NCI-H1092 treated with DMSO at 0.1 percent for 48 hours (cell line): Measurements from ENCODE around the gene SELENON.

ENCODE experiments used
- DNase-seq: peaks from one replicate; lab custom pipeline; 2025; lab: John Stamatoyannopoulos, UW

Gene SELENON

GRCh38 chr1:25793585-25794170 lies 6.3 kb upstream of the SELENON start:
- no peak for DNase-seq

GRCh38 chr1:25794325-25794724 lies 5.7 kb upstream of the SELENON start:
- no peak for DNase-seq

- no peak for DNase-seq
These were observed 4.8 kb upstream of the SELENON start for GRCh38 chr1:25795211-25795610.

- DNase-seq, result peak; percentile 91
These were observed 3.8 kb upstream of the SELENON start for GRCh38 chr1:25795946-25796810.

GRCh38 chr1:25796811-25797458 lies 3.1 kb upstream of the SELENON start:
- DNase-seq, result peak; percentile 91

- DNase-seq, result no peak
These were observed 2.1 kb upstream of the SELENON start for GRCh38 chr1:25797939-25798338.

GRCh38 chr1:25798666-25799351 lies 1.2 kb upstream of the SELENON start:
- no peak for DNase-seq

- DNase-seq, result peak; percentile 49
These were observed 550 bp upstream of the SELENON start for GRCh38 chr1:25799352-25799934.

GRCh38 chr1:25800703-25801377 lies 847 bp downstream of the SELENON start:
- no peak for DNase-seq

GRCh38 chr1:25802915-25803314 lies 2.9 kb downstream of the SELENON start:
- no peak for DNase-seq

- no peak for DNase-seq
These were observed 3.4 kb downstream of the SELENON start for GRCh38 chr1:25803368-25803767.

GRCh38 chr1:25804244-25804963 lies 4.4 kb downstream of the SELENON start:
- DNase-seq, result no peak

- no peak for DNase-seq
These were observed 5.2 kb downstream of the SELENON start for GRCh38 chr1:25804964-25805862.

- no peak for DNase-seq
These were observed 5.9 kb downstream of the SELENON start for GRCh38 chr1:25805863-25806225.

- DNase-seq, result no peak
These were observed 6.4 kb downstream of the SELENON start for GRCh38 chr1:25806418-25806817.

GRCh38 chr1:25807480-25808390 lies 7.7 kb downstream of the SELENON start:
- DNase-seq, result no peak

GRCh38 chr1:25808481-25809244 lies 8.7 kb downstream of the SELENON start:
- no peak for DNase-seq
